ENCODE data around the gene SCNN1B.
"Not testable (repeated sequence)": the region's sequence is repeated elsewhere in the genome, so short reads cannot be mapped to it uniquely, and the experiment has no call there.

Gene SCNN1B

DNA sequence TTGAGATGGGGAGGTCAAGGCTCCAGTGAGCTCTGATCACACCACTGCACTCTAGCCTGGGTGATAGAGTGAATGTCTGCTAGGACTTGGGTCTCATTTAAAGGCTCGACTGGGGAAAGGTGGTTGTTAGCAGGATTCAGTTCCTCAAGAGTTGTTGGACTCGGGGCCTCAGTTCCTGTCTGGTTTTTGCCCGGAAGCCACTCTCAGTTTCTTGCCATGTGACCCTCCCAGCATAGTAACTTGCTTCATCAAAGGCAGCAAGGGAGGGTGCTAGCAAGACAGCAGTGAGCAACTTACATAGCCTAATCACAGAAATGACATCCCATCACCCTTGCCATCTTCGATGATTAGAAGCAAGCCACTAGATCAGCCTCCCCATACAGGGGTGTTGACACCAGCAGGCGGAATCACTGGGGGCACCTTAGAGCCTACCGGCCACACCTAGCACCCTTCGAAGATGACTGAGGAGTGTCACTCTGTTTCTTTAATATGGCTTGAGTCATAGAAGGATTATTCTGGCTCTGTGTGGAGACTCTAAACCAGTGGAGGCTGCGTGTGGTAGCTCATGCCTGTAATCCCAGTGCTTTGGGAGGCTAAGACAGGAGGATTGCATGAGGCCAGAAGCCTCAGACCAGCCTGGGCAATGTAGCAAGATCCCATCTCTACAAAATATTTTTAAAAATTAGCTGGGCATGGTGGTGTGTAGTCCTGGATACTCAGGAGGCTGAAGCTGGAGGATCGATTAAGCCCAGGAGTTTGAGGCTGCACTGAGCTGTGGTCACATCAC is 13.2 kb upstream of the SCNN1B start:
- no peak for DNase-seq (ENCODE audit: low spot score)

DNA sequence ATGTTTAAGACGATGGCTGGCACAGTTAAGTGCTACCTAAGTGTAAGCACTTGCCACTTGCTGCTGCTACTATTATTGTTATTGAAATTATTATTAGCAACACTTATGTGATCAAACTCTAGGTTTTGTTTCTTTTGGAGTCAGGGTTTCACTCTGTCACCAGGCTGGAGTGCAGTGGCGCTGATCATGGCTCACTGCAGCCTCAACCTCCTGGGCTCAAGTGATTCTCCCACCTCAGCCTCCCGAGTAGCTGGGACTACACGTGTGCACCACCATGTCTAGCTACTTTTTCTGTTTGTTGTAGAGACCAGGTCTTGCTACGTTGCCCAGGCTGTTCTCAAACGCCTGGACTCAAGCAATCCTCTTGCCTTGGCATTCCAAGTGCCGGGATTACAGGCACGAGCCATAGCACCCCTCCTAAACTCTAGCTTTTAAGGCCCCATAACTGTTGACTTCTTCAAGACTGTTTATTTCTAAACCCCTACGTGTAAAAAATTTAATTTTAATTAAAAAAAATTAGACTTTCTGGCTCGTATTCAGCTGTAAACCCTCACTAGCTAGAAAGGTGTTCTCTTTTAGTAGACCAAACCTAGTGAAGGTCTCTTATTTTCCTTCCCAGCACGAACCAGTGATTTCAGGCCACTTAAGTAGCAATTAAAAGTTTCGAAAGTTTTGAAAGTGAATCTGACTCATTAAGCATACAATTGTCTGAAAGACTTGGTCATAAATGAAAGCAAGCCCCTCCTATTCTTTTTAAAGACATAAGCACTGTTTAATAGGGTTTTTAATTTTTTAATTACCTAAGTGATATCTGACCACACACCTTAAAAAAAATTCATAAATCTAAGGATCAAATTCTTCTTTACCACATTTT is 11.7 kb upstream of the SCNN1B start:
- DNase-seq (ENCODE audit: low spot score), result no peak

DNA sequence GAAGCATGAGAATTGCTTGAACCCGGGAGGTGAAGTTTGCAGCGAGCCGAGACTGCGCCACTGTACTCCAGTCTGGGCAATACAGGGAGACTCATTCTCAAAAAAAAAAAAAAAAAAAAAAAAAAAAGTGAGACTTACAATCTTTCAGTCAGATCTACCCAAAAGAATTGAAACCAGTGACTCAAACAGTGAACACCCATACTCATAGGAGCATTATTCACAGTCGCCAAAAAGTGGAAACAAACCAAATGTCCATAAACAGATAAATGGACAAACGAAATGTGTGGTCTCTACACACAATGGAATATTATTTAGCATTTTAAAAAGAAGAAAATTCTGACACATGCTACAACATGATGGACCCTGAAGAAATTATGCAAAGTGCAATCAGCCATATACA is 9.1 kb upstream of the SCNN1B start:
- DNase-seq (ENCODE audit: low spot score), result no peak

DNA sequence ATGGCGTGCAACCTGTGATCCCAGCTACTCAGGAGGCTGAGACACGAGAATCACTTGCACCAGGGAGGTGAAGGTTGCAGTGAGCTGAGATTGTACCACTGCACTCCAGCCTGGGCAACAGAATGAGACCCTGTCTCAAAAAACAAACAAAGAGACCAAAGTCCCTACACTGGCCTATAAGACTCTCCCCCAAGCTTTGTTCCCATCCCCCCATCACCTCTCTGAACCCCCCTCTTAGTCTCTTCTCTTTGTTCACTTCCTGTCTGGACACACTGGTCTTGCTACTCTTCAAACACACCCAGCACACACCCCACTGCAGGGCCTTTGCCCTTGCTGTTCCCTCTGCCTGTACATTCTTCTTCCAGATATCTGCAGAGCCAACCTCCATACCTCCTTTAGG is 7.8 kb upstream of the SCNN1B start:
- DNase-seq (ENCODE audit: low spot score), result no peak

DNA sequence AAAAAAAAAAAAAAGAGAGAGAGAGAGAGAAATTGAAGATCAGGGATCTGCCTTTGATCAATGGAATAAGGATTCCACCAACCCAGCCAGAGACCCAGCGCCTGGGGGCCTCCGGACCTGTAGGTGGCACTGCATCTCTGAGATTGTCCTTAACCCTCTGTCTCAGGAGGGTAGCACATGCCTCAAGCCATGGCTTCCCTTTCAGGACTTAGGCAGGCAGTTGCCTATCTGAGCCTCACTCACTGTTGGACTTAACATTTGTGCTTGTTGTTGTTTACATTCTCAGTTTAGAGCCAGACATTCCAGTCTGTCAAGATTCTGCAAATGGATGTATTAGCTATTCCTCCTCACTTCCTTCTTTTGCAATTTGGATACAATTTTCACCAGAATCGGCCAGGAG is 5.1 kb upstream of the SCNN1B start:
- DNase-seq (ENCODE audit: low spot score), result no peak

DNA sequence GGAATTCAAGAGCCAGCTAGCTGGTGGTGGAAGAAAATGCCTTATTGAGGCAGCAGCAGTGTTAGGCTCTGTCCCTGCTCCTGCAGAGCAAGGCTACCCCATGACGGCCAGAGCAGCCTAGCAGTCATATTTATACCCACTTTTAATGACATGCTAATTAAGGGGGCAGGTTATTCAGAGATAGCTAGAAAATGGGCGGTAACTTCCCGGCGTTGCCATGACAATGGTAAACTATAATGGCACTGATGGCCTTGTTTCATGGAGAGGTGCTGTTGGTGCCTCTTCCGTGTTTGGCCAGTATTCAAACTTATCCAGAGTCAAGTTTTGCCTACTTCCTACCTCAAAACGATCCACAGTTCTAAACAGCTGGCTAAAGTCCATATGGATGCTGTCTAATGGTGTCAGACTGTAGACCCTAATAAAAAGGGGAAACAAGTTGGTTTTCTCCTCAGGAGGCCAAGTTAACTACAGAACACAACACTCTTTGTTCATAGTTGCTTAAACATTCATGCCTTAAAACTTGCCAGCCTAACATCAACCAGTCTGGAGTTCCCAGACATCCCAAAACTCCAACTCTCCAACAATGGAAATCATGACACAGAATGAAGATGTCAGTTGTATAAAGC is 3.7 kb upstream of the SCNN1B start:
- no peak for DNase-seq (ENCODE audit: low spot score)

DNA sequence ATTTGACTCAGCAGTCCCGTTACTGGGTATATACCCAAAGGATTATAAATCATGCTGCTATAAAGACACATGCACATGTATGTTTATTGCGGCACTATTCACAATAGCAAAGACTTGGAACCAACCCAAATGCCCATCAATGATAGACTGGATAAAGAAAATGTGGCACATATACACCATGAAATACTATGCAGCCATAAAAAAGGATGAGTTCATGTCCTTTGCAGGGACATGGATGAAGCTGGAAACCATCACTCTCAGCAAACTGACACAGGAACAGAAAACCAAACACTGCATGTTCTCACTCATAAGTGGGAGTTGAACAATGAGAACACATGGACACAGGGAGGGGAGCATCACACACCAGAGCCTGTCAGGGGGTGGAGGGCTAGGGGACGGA is 2.3 kb upstream of the SCNN1B start:
- not testable (repeated sequence) for DNase-seq (ENCODE audit: low spot score)

DNA sequence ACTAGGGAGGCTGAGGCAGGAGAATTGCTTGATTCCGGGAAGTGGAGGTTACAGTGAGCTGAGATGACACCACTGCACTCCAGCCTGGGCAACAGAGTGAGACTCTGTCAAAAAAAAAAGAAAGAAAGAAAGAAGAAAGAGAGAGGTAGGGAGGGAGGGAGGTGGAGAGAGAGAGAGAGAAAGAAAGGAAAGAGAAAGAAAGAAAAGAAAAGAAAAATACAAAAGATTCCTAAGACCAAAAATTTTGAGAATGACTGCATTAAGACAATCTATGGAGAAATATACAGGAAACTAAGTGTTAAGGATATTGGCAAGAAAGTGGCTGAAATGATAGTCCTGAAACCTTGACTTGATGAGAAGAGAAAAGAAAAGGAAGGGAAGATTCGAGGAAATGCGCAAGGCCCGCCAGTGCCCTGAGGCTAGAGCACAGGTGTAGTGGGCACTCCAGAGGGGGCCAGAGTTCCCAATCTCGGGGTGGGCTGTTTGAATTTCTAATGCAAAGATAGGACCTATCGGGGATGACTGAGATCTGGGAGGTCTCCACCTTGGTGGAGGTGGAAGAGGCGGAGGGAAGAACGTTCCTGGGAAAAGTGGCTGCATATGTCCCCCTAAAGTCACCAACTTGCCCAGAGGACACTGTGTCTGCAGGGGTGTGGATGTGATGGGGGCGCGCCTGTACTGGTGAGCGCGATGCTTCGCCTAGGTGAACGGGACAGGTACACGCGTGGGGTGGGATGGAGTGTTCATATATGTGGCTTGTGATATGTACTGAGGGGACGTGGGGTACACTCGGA is 654 bp upstream of the SCNN1B start:
- no peak for DNase-seq (ENCODE audit: low spot score)

DNA sequence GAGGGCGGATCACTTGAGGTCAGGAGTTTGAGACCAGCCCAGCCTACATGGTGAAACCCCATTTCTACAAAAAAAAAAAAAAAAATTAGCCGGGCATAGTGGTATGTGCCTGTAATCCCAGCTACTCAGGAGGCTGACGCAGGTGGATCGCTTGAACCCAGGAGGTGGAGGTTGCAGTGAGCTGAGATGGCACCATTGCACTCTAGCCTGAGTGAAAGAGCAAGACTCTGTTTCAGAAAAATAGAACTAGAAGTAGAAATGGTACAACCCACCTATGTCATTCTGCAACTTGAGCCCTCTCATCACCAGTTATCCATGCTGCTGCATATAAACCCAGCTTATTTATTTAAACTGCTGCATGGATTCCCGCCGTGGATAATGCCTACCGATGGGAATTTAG is 1.6 kb downstream of the SCNN1B start:
- DNase-seq (ENCODE audit: low spot score), result no peak

DNA sequence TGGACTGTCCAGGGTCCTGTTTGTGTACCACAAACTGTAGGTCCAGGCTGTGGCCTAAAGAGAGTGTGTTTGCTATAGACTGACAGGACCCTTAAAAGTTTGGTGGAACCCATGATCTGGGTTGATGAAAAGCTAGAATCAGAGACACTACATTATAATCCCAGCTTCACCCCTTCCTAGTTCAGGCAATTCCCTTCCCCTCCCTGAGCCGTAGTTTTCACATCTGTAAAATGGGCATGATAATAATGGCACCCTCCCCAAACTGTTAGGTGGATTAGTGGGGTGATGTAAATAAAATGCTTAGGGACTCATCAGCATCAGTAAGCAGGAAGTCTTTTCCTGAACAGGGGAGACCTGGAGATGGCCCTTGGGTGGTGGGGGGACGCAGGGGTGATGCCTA is 2.5 kb downstream of the SCNN1B start:
- no peak for DNase-seq (ENCODE audit: low spot score)

DNA sequence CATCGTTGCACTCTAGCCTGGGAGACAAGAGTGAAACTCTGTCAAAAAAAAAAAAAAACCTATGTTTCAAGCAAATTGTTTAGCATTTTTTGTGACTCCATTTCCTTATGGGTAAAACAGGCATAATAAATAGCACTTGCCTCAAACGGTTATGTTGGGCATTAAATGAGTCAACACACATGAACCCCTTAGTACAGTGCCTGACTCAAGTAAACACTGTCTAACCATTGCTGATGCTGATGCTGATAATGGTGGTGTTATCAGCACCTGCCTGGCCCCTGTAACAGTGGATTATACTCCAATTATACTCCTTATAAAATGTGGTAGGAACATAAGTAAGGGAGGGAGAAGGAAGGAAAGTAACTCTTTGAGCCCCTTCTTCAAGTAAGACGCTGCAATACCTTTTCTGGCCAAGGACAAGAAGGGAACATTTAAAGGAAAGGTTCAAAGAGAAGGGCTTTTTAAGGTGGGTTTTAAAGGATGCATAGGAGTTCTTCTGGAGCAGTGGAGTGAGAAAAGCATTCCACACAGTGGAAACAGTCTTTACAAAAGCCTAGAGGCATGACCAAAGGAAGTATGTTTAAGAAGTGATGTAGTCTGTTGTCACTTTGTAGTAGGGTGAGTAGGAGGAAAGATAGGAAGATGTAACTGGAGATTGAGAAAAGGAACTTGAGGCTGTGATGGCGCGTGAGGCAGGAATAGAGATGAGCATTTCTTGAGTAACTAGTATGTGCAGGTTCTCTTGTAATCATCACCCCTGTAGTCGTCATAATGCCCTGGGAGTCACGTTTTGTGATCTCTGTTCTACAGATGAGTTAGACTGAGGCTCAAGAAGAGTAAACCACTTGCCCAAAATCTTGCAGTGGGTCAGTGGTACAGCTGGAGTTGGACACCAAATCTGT is 4.3 kb downstream of the SCNN1B start:
- DNase-seq (ENCODE audit: low spot score), result no peak

DNA sequence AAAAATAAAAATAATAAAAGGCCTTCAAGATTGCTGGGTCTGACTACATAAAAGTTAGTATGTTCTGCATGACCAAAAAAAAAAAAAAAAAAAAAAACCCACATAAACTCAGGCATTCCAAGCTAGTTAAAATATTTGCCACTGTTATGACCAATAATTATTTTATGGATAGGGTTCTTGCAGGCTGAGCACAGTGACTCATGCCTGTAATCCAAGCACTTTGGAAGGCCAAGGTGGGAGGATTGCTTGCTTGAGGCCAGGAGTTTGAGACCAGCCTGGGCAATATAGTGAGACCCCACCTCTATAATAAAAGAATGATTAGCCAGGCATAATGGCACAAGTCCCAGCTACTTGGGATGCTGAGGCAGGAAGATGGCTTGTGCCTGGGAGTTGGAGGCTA is 8.1 kb downstream of the SCNN1B start:
- no peak for DNase-seq (ENCODE audit: low spot score)

DNA sequence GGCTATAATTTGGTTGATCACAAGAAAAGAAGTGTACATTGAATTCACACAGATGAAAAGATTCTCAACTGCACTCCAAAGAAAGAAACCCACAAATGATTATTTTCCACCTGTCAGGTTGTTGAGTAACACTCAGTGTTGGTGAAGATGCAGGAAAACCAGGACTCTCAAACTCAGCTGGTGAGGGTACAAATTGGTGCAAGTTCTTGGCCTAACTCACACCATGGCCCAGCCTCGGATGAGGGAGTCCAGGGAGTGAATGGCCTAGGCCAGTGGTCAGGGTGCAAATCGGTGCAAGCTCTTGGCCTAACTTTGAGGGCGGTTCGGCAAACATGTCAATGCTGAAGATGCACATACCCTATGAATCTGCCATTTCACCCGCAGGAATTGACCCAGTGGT is 8.6 kb downstream of the SCNN1B start:
- no peak for DNase-seq (ENCODE audit: low spot score)

DNA sequence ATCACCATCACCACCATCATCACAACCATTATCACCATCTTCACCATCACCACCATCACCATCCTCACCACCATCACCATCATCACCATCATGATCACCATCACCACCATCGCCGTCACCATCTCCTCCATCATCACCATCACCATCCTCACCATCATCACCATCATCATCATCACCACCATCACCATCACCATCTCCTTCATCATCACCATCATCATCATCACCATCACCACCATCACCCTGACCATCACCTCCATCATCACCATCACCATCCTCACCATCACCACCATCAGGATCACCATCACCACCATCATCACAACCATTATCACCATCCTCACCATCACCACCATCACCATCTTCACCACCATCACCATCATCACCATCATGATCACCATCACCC is 14.1 kb downstream of the SCNN1B start:
- DNase-seq (ENCODE audit: low spot score), result no peak

DNA sequence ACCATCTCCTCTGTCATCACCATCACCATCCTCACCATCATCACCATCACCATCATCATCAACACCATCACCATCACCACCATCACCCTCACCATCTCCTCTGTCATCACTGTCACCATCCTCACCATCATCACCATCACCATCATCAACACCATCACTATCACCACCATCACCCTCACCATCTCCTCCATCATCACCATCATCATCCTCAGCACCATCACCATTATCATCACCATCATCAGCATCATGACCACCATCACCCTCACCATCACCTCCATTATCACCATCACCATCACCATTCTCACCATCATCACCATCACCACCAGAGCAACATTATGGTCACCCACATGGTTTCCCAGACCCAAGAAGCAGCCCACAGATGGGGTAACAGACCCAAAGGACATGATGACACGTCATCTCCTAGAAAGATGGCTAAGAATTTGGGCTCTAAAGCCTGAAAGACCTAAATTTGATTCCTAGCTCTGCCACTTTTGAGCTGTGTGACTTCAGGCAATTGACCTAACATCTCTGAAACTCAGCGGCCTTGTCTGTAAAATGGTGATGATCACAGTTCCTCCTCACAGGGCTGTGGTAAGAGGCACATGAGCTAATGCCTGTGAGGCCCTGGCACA is 14.6 kb downstream of the SCNN1B start:
- DNase-seq (ENCODE audit: low spot score), result no peak

DNA sequence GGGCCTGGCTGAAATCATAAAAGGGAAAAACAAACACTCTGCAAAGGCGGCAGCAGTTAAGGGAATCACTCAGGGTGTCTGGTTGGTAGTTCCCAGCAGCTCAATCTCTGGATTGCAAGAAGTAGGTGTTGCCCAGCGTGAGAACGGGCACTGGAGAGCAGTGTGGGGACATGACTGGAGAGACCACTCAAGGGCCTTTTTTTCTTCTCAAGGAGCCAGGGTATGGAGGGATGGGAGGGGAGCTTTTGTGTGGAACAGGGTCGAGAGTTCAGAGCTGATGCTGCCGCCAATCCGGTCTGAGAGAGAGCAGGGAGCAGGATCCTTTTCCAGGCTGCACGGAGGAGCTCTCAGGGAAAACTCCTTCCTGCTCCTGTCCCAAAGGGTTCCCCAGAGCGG is 15.2 kb downstream of the SCNN1B start:
- DNase-seq (ENCODE audit: low spot score), result no peak

DNA sequence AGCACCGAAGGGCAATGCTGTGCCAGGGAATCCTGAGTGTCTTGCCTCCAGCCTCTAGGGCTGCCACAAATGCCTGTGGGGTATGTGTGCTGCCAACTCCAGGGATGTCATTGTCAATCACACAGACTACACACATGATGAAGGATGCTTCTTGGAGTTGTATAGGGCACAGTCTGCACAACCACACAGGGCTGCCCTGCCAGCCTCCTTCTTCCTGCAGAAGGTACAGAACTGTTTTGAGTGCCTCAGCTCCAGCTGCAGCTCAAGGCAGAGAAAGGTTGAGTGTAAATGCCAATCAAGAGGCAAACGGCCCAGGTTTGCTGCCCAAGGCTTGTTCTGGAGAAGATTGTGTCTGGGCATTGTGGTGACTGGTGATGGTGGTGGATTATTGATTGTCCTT is 15.6 kb downstream of the SCNN1B start:
- no peak for DNase-seq (ENCODE audit: low spot score)

DNA sequence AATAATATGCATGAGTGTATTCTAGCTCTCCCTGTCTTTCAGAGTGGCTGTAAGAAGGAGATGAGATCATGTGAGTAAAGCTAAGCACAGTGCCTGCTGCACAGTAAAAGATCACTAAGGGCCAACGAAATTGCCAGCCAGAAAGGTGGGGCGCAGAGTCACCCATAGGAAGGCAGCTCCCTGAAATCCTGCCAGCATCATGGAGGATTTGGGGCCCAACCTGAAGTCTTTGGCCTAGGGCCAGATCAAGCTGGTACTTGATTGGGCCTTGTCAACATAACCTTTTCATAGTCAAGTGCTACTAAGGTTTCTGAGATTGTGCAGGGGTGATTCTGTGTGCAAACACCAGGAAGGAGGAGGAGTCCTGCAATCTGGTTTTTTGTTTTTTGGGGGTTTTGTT is 16.5 kb downstream of the SCNN1B start:
- no peak for DNase-seq (ENCODE audit: low spot score)

DNA sequence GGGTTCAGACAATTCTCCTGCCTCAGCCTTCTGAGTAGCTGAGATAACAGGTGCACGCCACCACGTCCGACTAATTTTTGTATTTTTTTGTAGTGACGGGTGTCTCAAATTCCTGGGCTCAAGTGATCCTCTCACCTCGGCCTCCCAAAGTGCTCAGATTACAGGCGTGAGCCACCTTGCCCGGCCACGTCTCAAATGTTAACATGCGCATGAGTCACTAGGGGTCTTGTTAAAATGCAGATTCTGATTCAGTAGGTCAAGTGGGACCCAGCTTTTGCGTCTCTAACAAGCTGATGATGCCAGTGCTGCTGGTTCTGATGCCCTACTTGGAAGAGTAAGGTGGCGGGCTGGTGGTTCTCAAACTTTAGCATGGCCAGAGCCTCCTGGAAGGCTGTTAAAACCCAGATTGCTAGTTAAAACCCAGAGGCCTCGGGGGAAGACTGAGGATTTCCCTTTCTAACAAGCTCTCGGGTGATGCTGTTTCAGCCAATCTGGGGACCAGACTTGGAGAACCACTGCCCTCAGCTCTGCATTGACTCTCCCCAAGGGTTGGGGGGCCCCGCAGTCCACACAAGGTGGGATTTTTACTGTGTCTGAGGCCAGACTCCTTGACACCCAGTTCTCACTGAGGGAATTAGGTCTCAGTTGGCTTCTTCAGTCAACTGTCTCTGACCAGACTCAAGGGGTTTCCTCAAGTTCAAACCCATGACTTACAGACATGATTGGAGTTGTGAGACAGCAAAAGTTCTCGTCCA is 17.9 kb downstream of the SCNN1B start:
- DNase-seq (ENCODE audit: low spot score), result no peak

DNA sequence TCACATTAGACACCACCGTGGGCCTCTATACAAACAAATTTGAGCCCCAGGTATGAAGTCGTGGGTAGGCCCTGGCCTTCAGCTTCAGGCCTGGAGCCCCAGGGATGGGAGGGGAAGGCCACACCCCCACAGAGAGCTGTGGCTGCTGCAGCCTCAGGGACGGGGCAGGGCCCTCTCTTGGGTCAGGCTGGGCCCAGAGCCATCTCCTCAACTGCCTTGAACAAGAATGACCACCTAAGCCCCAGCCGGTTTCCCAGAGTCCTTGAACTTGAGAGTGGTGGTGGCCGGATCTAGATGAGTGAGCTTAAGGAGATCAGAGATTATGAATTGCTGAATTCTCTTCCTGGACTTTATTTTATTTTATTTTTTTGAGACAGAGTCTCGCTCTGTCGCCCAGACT is 18.6 kb downstream of the SCNN1B start:
- DNase-seq (ENCODE audit: low spot score), result no peak
